Jurkat, Clone E6-1 (cell line): Measurements from ENCODE around the gene LHFPL6.
"Not testable (repeated sequence)": the region's sequence is repeated elsewhere in the genome, so short reads cannot be mapped to it uniquely, and the experiment has no call there.

Experiments
- DNase-seq: peaks from one replicate; pipeline ENCODE4 v3.0.0-alpha.2; 2011; ENCODE audit warnings: low read depth, low spot score
- H3K4me3 ChIP-seq: 2 replicates; pipeline ENCODE4 v1.5.1; 2011; ENCODE audit warnings: mild to moderate bottlenecking, low read length, control low read depth, moderate library complexity

Gene LHFPL6

GRCh38 chr13:39341251-39341650 is 261.7 kb downstream of the LHFPL6 start:
- DNase-seq: no peak
- no peak overlapping the region for H3K4me3 ChIP-seq

- H3K4me3 ChIP-seq, DNase-seq: not testable (repeated sequence)
Measured at GRCh38 chr13:39338114-39338513, 264.9 kb downstream of the LHFPL6 start.

- no peak overlapping the region for H3K4me3 ChIP-seq
- no peak for DNase-seq
Measured at GRCh38 chr13:39336937-39337336, 266.1 kb downstream of the LHFPL6 start.

- DNase-seq: no peak
- H3K4me3 ChIP-seq: no peak overlapping the region
Measured at GRCh38 chr13:39336207-39336606, 266.8 kb downstream of the LHFPL6 start.

- no peak for DNase-seq
Measured at GRCh38 chr13:39335721-39336120, 267.3 kb downstream of the LHFPL6 start.

GRCh38 chr13:39330504-39330903 is 272.5 kb downstream of the LHFPL6 start:
- no peak overlapping the region for H3K4me3 ChIP-seq
- DNase-seq: no peak

More at GRCh38 chr13:39335721-39336120, 267.3 kb downstream of the LHFPL6 start:
- H3K4me3 ChIP-seq: no peak overlapping the region

GRCh38 chr13:39329182-39329639 is 273.8 kb downstream of the LHFPL6 start:
- DNase-seq: no peak
- H3K4me3 ChIP-seq: no peak overlapping the region

GRCh38 chr13:39327172-39327479 is 275.9 kb downstream of the LHFPL6 start:
- no peak for DNase-seq
- H3K4me3 ChIP-seq: no peak overlapping the region

GRCh38 chr13:39326469-39327171 is 276.4 kb downstream of the LHFPL6 start:
- H3K4me3 ChIP-seq: no peak overlapping the region
- no peak for DNase-seq

GRCh38 chr13:39324806-39325311 is 278.1 kb downstream of the LHFPL6 start:
- DNase-seq: no peak
- H3K4me3 ChIP-seq: no peak overlapping the region

- H3K4me3 ChIP-seq: no peak overlapping the region
- DNase-seq: no peak
Measured at GRCh38 chr13:39322836-39323585, 280.0 kb downstream of the LHFPL6 start.

- DNase-seq: no peak
- no peak overlapping the region for H3K4me3 ChIP-seq
Measured at GRCh38 chr13:39321574-39321973, 281.4 kb downstream of the LHFPL6 start.

- no peak overlapping the region for H3K4me3 ChIP-seq
- no peak for DNase-seq
Measured at GRCh38 chr13:39318161-39318560, 284.8 kb downstream of the LHFPL6 start.

- no peak for DNase-seq
- H3K4me3 ChIP-seq: no peak overlapping the region
Measured at GRCh38 chr13:39317291-39317690, 285.7 kb downstream of the LHFPL6 start.

GRCh38 chr13:39315796-39316195 is 287.2 kb downstream of the LHFPL6 start:
- no peak overlapping the region for H3K4me3 ChIP-seq
- DNase-seq: no peak

GRCh38 chr13:39313721-39314120 is 289.3 kb downstream of the LHFPL6 start:
- no peak for DNase-seq
- H3K4me3 ChIP-seq: no peak overlapping the region

GRCh38 chr13:39312596-39312995 is 290.4 kb downstream of the LHFPL6 start:
- DNase-seq: no peak
- no peak overlapping the region for H3K4me3 ChIP-seq

GRCh38 chr13:39311619-39312018 is 291.4 kb downstream of the LHFPL6 start:
- no peak overlapping the region for H3K4me3 ChIP-seq
- no peak for DNase-seq

- no peak overlapping the region for H3K4me3 ChIP-seq
Measured at GRCh38 chr13:39310961-39311360, 292.0 kb downstream of the LHFPL6 start.

More at GRCh38 chr13:39310961-39311360, 292.0 kb downstream of the LHFPL6 start:
- no peak for DNase-seq
